HepG2 (cell line): ENCODE data around the gene ACSM2B. TPM values are rescaled to one million over a fixed set of nuclear protein-coding genes. Genes with fewer than 3 reads are reported as not detected.

Experiments used
- FOSL1 ChIP-seq: sonication (generic); formaldehyde crosslinking; IDR thresholded peaks from 2 replicates; pipeline ENCODE4 v1.9.0; 2021; ENCODE audit warnings: missing genetic modification reagents, borderline replicate concordance
- GATA4 ChIP-seq: sonication (generic); IDR thresholded peaks from 2 replicates; pipeline ENCODE4 v1.6.1; 2016; ENCODE audit warnings: antibody characterized with exemption, low read depth, borderline replicate concordance
- HHEX ChIP-seq: IDR thresholded peaks from 2 replicates; pipeline ENCODE4 v1.6.1; 2016; ENCODE audit warnings: control low read depth
- HNRNPH1 ChIP-seq: fragments of 200-400 bp; formaldehyde crosslinking; optimal IDR thresholded peaks from 2 replicates; pipeline ENCODE3; 2017; ENCODE audit warnings: mild to moderate bottlenecking, low read depth, low read length
- NCOR1 ChIP-seq: fragments of 200-600 bp; sonication (generic); IDR thresholded peaks from 2 replicates; pipeline ENCODE4 v1.7.0; 2017; ENCODE audit warnings: antibody characterized with exemption, low read length, borderline replicate concordance
- ZBTB3 ChIP-seq: sonication (generic); formaldehyde crosslinking; IDR thresholded peaks from 2 replicates; pipeline ENCODE4 v1.4.0; 2020; ENCODE audit warnings: low read depth, mild to moderate bottlenecking, moderate library complexity, missing genetic modification reagents, borderline replicate concordance
- ZNF557 ChIP-seq: sonication (generic); formaldehyde crosslinking; IDR thresholded peaks from 2 replicates; pipeline ENCODE4 v1.4.0; 2020; ENCODE audit warnings: missing genetic modification reagents
- ZNF678 ChIP-seq: sonication (generic); formaldehyde crosslinking; IDR thresholded peaks from 2 replicates; pipeline ENCODE4 v1.4.0; 2020; ENCODE audit warnings: mild to moderate bottlenecking, missing genetic modification reagents
- ZNF891 ChIP-seq: sonication (generic); formaldehyde crosslinking; IDR thresholded peaks from 2 replicates; pipeline ENCODE4 v1.5.0; 2020; ENCODE audit warnings: mild to moderate bottlenecking, missing genetic modification reagents
- polyA plus RNA-seq, 8 experiments: library from polyadenylated mRNA; depleted of rRNA in 3 of 8; stranded (reverse) in 7 of 8; unstranded in 1 of 8; fragments of >200 nt; fragmentation: Illumina TruSeq in 4 of 8; extraction: Trizol in 4 of 8; gene quantifications; 2 replicates each; pipeline versions ENCODE4 v1.2.1 to v1.2.3, GENCODE V29; 2011 to 2016; ENCODE audit warnings: low read depth in 4 of 8, missing spikeins in 1 of 8, mixed read lengths in 1 of 8; ENCODE audit not compliant: insufficient read depth in 1 of 8
- total RNA-seq, 5 experiments: library from RNA; depleted of rRNA; stranded (reverse); fragments of >200 nt; fragmentation: Illumina TruSeq; extraction: Trizol; gene quantifications; 2 replicates each; pipeline ENCODE4 v1.2.3, GENCODE V29; 2016; ENCODE audit warnings: low read depth in 1 of 5
- TF ChIP-seq, protein P1 (sequence below): sonication (generic); formaldehyde crosslinking; conservative IDR thresholded peaks from 2 replicates; pipeline ENCODE4 v1.8.0; 2022; ENCODE audit warnings: low read depth, missing genetic modification reagents
- TF ChIP-seq, protein P2 (sequence below): sonication (generic); formaldehyde crosslinking; IDR thresholded peaks from 2 replicates; pipeline ENCODE4 v1.8.0; 2022; ENCODE audit warnings: mild to moderate bottlenecking, missing genetic modification reagents, borderline replicate concordance

Gene ACSM2B
- total and polyA plus RNA-seq, 2 of the 13 experiments (the other 11 are each of a cell fraction or from before 2014, with no cell fraction given): 22.9 to 34.0 TPM

DNA sequence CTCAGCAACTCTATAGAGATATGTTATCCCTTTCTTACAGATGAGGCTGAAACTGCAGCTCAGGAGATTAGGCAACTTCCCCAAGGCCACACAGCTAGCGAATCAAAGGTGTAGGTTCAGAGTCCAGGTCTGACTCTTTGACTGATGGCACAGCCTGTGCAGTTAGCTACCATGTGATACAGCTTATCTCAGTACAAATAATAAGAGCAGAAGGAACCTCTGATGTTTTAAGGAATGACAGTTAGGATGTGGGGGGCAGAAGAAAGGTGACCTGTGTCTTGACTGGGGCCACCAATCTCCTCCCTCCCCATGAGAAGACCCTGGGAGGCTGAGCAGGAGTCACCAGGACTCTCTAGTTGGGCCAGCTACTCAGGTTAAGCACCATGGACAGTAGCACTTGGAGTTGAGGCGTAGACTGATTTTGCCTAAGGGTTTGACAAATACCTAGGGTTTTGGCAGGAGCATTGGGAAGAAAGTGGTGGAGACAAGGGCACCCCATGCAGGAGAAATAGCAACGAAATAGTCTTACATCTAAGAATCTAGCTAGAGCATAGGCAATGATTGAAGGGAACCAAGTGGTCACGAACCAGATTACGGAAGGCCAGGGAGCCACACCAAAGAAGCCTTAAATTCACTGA lies 22.8 kb upstream of the ACSM2B start (continued):
- TF ChIP-seq ZBTB3 (CRISPR knock-in tag) (peak; percentile 55; the same call in 1 of the 2 replicates), ZNF891 (CRISPR knock-in tag) (peak; percentile 79), ZNF557 (CRISPR knock-in tag) (peak; percentile 95), ZNF678 (CRISPR knock-in tag) (peak; percentile 86; the same call in 1 of the 2 replicates), FOSL1 (CRISPR knock-in tag) (peak; percentile 58; the same call in 1 of the 2 replicates), HHEX (CRISPR knock-in tag) (peak; percentile 27; the same call in 1 of the 2 replicates), GATA4 (peak; percentile 98), NCOR1 (peak; percentile 99), HNRNPH1 (no peak)
- TF ChIP-seq, protein P1, sequence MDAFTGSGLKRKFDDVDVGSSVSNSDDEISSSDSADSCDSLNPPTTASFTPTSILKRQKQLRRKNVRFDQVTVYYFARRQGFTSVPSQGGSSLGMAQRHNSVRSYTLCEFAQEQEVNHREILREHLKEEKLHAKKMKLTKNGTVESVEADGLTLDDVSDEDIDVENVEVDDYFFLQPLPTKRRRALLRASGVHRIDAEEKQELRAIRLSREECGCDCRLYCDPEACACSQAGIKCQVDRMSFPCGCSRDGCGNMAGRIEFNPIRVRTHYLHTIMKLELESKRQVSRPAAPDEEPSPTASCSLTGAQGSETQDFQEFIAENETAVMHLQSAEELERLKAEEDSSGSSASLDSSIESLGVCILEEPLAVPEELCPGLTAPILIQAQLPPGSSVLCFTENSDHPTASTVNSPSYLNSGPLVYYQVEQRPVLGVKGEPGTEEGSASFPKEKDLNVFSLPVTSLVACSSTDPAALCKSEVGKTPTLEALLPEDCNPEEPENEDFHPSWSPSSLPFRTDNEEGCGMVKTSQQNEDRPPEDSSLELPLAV: no peak
- TF ChIP-seq, protein P2, sequence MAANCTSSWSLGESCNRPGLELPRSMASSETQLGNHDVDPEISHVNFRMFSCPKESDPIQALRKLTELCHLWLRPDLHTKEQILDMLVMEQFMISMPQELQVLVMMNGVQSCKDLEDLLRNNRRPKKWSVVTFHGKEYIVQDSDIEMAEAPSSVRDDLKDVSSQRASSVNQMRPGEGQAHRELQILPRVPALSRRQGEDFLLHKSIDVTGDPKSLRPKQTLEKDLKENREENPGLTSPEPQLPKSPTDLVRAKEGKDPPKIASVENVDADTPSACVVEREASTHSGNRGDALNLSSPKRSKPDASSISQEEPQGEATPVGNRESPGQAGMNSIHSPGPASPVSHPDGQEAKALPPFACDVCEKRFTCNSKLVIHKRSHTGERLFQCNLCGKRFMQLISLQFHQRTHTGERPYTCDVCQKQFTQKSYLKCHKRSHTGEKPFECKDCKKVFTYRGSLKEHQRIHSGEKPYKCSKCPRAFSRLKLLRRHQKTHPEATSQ: peak; percentile 95; the same call in 1 of the 2 replicates
